ENCODE results near the gene FRS3. TPM values are rescaled to one million over a fixed set of nuclear protein-coding genes. Genes with fewer than 3 reads are reported as not detected.

FRS3 gene
- total and polyA plus RNA-seq, 9 of the 15 experiments (the other 6 are each of a cell fraction or from before 2014, with no cell fraction given): 0.03 to 3.7 (median 1.6) TPM

DNA sequence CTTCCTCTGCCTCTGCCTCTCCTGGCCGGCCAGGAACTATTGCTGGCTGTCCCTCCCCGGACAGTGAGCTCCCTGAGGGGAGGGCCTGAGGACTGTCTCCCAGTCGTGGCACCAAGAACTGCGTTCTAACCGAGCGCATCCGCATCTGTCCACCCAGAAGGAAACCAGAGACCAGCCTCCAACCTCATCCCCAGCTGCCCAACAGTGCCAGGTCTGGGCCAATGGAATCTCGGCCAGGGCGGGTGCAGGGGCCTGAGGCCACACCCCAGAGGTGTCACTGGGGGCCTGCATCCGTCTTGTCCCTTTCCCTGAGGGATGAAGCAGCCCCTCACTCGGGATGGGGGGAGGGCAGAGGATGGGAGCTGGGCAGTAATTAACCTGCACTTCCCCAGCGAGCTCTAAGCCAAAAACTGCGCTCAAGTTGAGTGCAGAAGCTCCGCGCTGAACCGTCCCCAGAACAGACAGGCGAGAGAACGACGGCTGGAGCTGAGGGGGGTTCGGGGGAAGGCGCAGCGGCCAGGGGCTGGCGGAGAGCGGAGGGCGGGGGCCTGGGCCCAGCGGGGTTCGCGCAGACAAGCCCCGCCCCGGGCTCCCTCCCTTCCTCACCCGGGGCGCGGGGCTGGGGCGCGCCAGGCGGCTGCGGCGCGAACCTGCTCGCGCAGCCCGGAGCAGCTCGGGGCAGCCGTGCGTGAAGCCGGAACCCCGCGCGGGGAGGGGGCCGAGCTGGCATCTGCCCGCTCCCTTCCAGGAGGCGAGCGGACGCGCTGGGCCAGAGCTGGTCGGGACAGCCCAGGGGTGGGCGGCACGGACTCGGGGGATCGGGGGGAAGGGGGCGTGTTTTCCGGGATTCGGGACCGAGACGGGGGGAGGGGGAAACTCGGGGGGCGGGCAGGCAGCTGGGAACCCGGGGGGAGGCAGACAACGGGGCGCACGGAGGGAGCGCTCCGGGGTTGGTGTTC lies 45.7 kb downstream of the FRS3 start (continued):
- TF ChIP-seq, protein P1, sequence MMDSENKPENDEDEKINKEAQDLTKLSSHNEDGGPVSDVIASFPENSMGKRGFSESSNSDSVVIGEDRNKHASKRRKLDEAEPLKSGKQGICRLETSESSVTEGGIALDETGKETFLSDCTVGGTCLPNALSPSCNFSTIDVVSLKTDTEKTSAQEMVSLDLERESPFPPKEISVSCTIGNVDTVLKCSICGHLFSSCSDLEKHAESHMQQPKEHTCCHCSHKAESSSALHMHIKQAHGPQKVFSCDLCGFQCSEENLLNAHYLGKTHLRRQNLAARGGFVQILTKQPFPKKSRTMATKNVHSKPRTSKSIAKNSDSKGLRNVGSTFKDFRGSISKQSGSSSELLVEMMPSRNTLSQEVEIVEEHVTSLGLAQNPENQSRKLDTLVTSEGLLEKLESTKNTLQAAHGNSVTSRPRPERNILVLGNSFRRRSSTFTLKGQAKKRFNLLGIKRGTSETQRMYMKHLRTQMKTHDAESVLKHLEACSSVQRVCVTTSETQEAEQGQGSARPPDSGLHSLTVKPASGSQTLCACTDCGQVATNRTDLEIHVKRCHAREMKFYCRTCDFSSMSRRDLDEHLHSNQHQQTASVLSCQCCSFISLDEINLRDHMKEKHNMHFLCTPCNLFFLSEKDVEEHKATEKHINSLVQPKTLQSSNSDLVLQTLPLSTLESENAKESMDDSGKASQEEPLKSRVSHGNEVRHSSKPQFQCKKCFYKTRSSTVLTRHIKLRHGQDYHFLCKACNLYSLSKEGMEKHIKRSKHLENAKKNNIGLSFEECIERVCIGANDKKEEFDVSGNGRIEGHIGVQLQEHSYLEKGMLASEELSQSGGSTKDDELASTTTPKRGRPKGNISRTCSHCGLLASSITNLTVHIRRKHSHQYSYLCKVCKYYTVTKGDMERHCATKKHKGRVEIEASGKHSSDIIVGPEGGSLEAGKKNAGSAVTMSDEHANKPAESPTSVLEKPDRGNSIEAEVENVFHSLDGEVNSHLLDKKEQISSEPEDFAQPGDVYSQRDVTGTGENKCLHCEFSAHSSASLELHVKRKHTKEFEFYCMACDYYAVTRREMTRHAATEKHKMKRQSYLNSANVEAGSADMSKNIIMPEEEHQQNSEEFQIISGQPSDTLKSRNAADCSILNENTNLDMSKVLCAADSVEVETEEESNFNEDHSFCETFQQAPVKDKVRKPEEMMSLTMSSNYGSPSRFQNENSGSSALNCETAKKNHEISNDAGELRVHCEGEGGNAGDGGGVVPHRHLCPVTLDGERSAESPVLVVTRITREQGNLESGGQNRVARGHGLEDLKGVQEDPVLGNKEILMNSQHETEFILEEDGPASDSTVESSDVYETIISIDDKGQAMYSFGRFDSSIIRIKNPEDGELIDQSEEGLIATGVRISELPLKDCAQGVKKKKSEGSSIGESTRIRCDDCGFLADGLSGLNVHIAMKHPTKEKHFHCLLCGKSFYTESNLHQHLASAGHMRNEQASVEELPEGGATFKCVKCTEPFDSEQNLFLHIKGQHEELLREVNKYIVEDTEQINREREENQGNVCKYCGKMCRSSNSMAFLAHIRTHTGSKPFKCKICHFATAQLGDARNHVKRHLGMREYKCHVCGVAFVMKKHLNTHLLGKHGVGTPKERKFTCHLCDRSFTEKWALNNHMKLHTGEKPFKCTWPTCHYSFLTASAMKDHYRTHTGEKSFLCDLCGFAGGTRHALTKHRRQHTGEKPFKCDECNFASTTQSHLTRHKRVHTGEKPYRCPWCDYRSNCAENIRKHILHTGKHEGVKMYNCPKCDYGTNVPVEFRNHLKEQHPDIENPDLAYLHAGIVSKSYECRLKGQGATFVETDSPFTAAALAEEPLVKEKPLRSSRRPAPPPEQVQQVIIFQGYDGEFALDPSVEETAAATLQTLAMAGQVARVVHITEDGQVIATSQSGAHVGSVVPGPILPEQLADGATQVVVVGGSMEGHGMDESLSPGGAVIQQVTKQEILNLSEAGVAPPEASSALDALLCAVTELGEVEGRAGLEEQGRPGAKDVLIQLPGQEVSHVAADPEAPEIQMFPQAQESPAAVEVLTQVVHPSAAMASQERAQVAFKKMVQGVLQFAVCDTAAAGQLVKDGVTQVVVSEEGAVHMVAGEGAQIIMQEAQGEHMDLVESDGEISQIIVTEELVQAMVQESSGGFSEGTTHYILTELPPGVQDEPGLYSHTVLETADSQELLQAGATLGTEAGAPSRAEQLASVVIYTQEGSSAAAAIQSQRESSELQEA (IDR thresholded peaks at IDR 0.05; ENCODE audit: low read depth): no peak
- TF ChIP-seq ZNF785 (CRISPR knock-in tag; IDR thresholded peaks at IDR 0.05) (no peak), HCFC1 (IDR thresholded peaks at IDR 0.05; ENCODE audit: low read depth, low read length) (no peak), SMARCA4 (IDR thresholded peaks at IDR 0.05) (no peak), NCOA1 (IDR thresholded peaks at IDR 0.05; ENCODE audit: low read depth) (no peak), TCF3 (CRISPR knock-in tag; IDR thresholded peaks at IDR 0.05) (no peak), NONO (IDR thresholded peaks at IDR 0.05; ENCODE audit: low read depth in 2 of 2, low read length in 1 of 2) (peak in 1 of 2 experiments; percentile 31; a peak in 1 of 4 replicates), ELF4 (CRISPR knock-in tag; IDR thresholded peaks at IDR 0.05) (no peak; the same call in 1 of the 2 replicates), KLF13 (tag; IDR thresholded peaks at IDR 0.05; ENCODE audit: borderline replicate concordance, low read depth) (no peak)
- TF ChIP-seq, protein P2, sequence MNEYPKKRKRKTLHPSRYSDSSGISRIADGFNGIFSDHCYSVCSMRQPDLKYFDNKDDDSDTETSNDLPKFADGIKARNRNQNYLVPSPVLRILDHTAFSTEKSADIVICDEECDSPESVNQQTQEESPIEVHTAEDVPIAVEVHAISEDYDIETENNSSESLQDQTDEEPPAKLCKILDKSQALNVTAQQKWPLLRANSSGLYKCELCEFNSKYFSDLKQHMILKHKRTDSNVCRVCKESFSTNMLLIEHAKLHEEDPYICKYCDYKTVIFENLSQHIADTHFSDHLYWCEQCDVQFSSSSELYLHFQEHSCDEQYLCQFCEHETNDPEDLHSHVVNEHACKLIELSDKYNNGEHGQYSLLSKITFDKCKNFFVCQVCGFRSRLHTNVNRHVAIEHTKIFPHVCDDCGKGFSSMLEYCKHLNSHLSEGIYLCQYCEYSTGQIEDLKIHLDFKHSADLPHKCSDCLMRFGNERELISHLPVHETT (CRISPR knock-in tag; conservative IDR thresholded peaks at IDR 0.05 in 1 of 2, IDR thresholded peaks at IDR 0.05 in 1 of 2): no peak
- TF ChIP-seq, protein P3, sequence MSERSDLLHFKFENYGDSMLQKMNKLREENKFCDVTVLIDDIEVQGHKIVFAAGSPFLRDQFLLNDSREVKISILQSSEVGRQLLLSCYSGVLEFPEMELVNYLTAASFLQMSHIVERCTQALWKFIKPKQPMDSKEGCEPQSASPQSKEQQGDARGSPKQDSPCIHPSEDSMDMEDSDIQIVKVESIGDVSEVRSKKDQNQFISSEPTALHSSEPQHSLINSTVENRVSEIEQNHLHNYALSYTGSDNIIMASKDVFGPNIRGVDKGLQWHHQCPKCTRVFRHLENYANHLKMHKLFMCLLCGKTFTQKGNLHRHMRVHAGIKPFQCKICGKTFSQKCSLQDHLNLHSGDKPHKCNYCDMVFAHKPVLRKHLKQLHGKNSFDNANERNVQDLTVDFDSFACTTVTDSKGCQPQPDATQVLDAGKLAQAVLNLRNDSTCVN (CRISPR knock-in tag; IDR thresholded peaks at IDR 0.05): no peak
- TF ChIP-seq, protein P4, sequence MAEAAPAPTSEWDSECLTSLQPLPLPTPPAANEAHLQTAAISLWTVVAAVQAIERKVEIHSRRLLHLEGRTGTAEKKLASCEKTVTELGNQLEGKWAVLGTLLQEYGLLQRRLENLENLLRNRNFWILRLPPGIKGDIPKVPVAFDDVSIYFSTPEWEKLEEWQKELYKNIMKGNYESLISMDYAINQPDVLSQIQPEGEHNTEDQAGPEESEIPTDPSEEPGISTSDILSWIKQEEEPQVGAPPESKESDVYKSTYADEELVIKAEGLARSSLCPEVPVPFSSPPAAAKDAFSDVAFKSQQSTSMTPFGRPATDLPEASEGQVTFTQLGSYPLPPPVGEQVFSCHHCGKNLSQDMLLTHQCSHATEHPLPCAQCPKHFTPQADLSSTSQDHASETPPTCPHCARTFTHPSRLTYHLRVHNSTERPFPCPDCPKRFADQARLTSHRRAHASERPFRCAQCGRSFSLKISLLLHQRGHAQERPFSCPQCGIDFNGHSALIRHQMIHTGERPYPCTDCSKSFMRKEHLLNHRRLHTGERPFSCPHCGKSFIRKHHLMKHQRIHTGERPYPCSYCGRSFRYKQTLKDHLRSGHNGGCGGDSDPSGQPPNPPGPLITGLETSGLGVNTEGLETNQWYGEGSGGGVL (CRISPR knock-in tag; IDR thresholded peaks at IDR 0.05): no peak

Data from K562 (cell line).